ENCODE results near the gene NFE2L1.
"Not testable (repeated sequence)": the region's sequence is repeated elsewhere in the genome, so short reads cannot be mapped to it uniquely, and the experiment has no call there.

The NFE2L1 gene

DNA sequence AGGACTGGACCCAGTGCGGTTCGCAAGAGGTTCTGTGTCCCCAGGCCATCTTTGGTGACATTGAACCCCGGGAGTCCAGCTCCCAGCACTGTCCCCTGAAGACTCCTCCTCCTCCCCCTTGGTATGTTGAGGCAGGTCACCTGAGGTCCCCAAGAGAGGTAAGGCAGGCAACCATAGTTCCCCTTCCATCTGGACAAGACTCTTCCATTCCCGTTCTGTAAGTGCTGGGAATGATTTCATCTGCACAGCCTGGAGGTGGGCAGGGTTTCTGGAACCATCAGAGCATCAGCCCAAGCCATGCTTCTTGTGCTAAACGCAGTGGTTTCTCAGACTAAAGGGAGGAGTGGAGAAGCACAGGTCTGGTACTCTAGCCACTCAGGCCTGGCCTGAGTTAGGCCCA is 35.5 kb upstream of the NFE2L1 start:
- TF ChIP-seq, protein P1, sequence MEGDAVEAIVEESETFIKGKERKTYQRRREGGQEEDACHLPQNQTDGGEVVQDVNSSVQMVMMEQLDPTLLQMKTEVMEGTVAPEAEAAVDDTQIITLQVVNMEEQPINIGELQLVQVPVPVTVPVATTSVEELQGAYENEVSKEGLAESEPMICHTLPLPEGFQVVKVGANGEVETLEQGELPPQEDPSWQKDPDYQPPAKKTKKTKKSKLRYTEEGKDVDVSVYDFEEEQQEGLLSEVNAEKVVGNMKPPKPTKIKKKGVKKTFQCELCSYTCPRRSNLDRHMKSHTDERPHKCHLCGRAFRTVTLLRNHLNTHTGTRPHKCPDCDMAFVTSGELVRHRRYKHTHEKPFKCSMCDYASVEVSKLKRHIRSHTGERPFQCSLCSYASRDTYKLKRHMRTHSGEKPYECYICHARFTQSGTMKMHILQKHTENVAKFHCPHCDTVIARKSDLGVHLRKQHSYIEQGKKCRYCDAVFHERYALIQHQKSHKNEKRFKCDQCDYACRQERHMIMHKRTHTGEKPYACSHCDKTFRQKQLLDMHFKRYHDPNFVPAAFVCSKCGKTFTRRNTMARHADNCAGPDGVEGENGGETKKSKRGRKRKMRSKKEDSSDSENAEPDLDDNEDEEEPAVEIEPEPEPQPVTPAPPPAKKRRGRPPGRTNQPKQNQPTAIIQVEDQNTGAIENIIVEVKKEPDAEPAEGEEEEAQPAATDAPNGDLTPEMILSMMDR (IDR thresholded peaks at IDR 0.05; ENCODE audit: low read depth, low read length, missing control alignments): no peak
- H3K4me3 ChIP-seq (ENCODE audit: low read depth, low read length): no peak overlapping the region
- no peak for DNase-seq (ENCODE audit: low read depth)

DNA sequence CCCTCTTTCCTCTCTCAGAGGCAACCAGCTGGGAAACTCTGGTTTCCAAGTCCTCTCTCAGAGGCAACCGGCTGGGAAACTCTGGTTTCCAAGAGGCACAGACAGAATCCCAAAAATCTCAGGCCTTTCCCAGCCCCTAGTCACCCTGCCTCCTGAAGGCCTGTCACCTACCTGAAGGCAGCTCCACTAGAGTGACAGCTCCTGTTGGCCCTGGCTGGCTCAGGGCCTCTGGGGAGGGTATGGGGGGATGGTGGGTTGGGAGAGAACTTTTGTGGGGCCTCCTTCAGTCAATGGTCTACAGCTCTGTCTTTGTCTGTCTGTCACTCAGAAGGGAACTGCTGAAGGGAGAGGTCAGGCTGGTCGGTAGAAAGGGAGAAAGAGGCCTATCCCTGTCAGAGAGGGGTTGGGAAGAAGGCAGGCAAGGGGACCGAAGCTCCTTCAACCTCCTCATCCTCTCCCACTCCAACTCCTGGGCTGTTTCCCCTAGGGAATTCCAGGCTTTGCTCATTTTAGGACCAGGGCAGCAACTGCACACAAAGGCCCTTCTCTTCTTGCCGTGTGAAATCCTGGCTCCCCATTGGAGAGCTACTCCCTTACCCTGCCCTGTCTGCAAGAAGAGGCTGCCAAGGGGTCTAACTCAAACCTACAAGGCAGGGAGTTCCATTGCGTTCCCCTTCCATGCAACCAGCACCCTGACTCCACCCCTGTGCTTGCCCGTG is 34.1 kb upstream of the NFE2L1 start:
- TF ChIP-seq, protein P1 (IDR thresholded peaks at IDR 0.05; ENCODE audit: low read depth, low read length, missing control alignments): no peak
- DNase-seq (ENCODE audit: low read depth): no peak
- H3K4me3 ChIP-seq (ENCODE audit: low read depth, low read length): no peak overlapping the region

DNA sequence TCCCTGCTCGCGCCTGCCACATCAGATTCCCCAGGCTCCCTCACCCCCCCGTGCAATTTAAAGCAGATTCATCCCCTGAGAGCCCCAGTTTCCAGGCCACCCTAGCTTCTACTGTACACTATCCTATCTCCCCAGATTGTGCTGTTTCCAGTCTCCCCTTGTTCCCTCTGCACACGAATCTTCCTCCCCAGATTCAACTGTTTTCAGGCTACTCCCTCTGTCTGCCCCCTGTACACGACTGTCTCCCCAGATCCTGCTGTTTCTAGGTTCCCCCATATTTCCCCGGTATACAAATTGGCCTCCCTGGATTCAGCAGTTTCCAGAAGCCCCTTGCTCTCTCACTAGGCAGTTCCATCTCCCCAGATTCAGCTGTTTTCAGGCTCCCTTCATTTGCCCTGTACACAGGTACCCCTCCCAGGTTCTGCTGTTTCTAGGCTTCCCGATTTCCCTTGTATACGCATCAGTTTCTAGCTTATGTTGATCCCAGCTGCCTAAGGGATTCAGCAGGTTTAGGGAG is 33.5 kb upstream of the NFE2L1 start:
- TF ChIP-seq, protein P1 (IDR thresholded peaks at IDR 0.05; ENCODE audit: low read depth, low read length, missing control alignments): no peak
- no peak overlapping the region for H3K4me3 ChIP-seq (ENCODE audit: low read depth, low read length)
- DNase-seq (ENCODE audit: low read depth): no peak

- no peak for DNase-seq (ENCODE audit: low read depth)
- TF ChIP-seq, protein P1 (IDR thresholded peaks at IDR 0.05; ENCODE audit: low read depth, low read length, missing control alignments): no peak
Observed at GRCh38 chr17:48016112-48016511, 32.0 kb upstream of the NFE2L1 start.

DNA sequence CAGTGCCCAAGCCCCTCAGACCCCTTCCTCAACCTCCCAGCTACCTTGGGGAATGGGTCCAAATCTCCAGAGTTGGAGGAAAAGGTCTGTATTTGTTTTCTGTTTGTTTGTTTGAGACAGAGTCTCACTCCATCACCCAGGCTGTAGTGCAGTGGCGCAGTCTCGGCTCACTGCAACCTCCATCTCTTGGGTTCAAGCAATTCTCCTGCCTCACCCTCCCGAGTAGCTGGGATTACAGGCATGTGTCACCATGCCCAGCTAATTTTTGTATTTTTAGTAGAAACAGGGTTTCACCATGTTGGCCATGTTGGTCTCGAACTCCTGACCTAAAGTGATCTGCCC is 30.4 kb upstream of the NFE2L1 start:
- not testable (repeated sequence) for DNase-seq (ENCODE audit: low read depth); H3K4me3 ChIP-seq (ENCODE audit: low read depth, low read length)

More at GRCh38 chr17:48016112-48016511, 32.0 kb upstream of the NFE2L1 start:
- no peak overlapping the region for H3K4me3 ChIP-seq (ENCODE audit: low read depth, low read length)

DNA sequence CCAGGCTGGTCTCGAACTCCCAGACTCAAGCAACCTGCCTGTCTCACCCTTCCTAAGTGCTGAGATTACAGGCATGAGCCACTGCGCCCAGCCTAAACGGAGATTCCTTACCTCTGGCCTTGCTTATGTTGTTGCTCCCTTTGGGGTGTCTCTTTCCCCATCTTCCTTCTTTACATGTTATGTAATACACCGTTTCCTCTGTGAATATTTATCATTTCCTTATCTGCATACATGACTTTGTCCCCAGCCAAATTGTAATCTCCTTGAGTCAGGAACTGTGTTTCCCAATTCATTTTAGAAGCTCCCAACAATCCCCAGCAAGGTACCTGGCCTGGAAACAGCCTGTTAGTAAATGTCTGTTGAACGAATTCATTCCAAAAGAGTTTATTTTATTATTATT is 26.2 kb upstream of the NFE2L1 start:
- DNase-seq (ENCODE audit: low read depth): no peak
- no peak overlapping the region for H3K4me3 ChIP-seq (ENCODE audit: low read depth, low read length)
- TF ChIP-seq, protein P1 (IDR thresholded peaks at IDR 0.05; ENCODE audit: low read depth, low read length, missing control alignments): no peak

DNA sequence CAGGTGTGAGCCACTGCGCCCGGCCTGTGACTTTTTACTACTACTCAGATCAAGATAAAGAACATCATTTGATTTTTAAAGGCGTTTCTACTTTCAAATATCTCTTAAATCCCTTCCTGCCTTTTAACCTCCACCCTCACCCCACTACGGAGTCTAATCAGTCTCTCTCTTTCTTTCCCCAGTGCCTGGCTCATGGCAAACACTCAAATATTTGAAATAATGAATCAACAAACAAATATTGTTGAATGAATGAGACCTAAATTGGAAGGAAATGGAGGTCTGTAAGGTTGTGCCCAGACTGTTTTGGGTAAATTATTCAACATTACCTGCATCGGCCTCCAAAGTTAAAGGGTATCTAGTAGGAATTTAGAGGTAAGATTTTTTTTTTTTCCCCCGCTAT is 25.3 kb upstream of the NFE2L1 start:
- DNase-seq (ENCODE audit: low read depth): no peak

More for the DNA sequence above, 25.3 kb upstream of the NFE2L1 start:
- TF ChIP-seq, protein P1 (IDR thresholded peaks at IDR 0.05; ENCODE audit: low read depth, low read length, missing control alignments): no peak
- no peak overlapping the region for H3K4me3 ChIP-seq (ENCODE audit: low read depth, low read length)

All from GM12864 (cell line).